Stimulated activated CD4-positive, alpha-beta T cell treated with anti-CD3 and anti-CD28 coated beads, Interleukin-4, amount 100 ng/mL, for 4 hours (primary cell): Measurements from ENCODE around the gene CDC42BPB.

ENCODE experiments used
- DNase-seq, 2 experiments: peaks; one replicate each; pipeline ENCODE4 v3.0.0-alpha.2; 2020

The CDC42BPB gene

GRCh38 chr14:102923201-102923924, 134.0 kb downstream of the CDC42BPB start:
- no peak for DNase-seq

DNA sequence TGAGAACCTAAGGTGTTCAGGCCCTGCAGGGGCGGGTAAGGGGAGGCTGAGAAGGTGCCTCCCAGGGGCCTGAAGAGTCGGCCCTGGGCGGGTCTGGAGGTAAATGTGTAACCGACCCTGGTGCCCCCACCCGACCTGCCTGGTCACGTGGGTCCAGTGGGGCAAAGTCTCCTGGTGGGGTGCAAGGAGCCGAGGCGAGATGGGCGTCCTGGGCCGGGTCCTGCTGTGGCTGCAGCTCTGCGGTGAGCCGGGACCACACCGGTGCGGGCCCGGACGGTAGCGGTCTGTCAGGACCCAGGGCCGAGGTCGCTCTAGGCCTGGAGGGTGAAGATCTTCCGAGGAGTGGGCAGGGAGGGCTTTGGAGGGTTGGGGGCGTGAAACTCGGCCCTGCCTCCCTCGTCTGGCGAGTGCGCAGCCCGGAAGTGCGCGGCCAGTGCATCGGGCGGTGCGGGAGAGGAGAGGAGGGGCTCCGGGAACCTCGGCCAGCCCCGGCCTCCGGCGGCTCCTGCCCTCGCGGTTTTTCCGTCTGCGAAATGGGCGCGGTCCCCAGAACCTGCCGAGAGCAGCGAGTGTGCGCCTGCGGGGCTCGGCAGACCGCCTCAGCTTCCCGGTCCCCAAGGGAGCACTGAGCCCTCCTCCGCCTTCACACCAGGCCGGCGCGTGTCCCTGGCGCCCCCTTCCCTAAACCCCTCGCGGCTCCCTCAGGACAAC, 134.7 kb downstream of the CDC42BPB start, which contains the start of gene AMN:
AMN (plus strand) TSS at position 174 of the 711 bp plus-strand sequence; CDS start at position 200, 26 bp downstream.
- DNase-seq, result no peak

- DNase-seq, result no peak
These were observed 136.4 kb downstream of the CDC42BPB start for GRCh38 chr14:102920998-102921304.

- DNase-seq, result no peak
These were observed 136.9 kb downstream of the CDC42BPB start for GRCh38 chr14:102920273-102920997.

DNA sequence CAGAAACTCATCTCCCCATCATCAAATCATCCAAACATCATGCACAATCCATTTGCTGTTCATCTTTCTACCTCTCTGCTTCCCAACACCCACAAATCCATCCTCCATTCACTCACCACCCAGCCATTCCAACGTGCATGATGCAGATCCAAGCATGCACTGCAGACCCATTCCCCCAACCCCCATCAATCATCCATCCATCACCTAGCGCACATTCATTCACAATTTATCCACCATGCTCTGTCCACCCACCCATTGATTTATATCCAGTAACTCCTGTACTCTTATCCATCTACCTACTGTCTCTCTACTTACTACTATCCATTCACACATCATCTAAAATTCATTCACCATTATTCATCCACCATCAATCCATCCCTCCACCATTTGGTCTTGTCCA, 138.9 kb downstream of the CDC42BPB start:
- no peak for DNase-seq

GRCh38 chr14:102917469-102918211, 139.7 kb downstream of the CDC42BPB start:
- peak; percentile 43 to 60 for DNase-seq

DNA sequence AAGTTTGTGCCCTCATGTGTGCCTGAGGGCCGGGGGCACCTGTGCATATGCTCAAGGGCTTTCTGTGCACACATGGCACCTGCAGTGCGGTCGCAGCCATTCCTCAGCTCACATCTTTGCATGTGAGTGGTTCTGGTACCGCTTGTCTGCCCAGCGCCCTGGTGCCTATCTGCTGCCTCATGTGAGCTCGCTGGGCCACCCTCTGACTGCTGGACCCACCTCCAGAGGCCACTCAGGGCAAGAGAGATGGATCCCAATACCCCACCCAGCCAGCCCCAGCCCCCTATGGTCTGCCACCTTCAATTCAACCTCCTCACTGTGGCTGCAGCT, 140.3 kb downstream of the CDC42BPB start:
- no peak for DNase-seq

DNA sequence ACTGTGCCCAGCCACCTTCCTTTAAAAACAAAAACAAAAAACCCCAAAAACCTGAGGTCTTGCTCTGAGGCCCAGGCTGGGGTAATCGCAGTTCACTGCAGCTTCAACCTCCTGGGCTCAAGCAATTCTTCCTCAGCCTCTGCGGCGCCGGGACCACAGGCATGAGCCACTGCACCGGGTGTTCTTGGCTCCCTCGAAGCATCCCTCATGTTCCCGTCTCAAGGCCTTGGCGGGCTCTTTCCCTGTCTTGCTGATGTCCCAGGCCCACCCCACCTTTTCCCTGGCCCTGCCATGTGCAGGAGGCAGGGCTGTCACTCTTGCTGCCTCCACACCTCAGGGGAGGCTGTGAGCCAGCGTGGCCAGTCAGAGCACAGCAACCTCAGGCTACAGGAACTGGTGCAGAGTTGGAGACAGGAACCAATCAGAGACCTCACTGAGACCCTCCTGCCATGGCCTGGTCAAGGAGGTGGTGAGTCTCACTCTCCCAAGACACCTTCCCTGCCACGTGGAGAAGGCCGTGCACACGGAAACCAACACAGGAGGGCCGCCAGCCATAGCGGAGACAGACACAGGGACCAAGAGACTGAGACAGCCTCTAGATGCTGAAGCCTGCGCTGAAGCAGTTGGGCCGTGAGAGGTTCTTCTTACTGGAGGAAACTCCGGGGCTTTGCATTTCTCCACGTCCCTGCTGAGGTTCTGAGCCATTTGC, 140.8 kb downstream of the CDC42BPB start:
- DNase-seq, result no peak

- no peak for DNase-seq
These were observed 141.8 kb downstream of the CDC42BPB start for GRCh38 chr14:102915292-102916110.

DNA sequence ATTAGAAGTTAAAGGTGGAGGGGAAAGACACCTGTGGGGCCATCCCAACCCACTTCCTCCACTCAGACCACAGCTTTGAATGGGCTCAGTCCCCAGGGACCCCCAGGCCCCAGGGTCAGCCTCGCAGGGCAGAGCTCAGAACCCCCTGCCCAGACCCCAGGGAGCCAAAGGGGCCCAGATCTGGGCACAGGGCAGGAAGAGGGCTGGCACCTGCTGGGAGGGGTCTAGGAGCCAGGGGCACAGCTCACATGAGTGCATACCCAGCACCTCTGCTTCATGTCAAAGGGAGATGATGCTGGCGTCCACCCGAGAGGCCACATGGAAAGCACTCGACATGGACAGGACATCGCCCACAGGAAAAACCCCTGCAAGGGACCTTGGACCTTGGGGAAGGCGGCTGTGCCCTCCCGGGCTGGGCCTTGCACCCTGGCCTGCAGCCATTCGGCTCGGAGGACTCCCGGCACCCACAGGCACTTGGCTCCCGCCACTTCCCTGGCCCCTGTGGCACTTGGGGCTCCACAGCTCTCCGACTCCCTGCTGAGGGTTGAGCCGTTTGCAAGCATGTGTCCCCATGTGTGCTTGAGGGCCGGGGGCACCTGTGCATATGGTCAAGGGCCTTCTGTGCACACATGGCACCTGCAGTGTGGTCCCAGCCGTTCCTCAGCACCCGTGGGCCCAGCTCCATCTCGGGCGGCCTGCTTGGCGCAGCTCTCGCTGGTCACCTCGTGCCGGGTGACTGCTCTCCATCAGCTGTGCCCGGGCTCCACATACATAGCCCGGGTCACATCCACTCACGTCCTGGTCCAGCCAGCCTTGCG, 142.7 kb downstream of the CDC42BPB start:
- no peak for DNase-seq

- DNase-seq, result no peak
These were observed 143.8 kb downstream of the CDC42BPB start for GRCh38 chr14:102913341-102914211.

DNA sequence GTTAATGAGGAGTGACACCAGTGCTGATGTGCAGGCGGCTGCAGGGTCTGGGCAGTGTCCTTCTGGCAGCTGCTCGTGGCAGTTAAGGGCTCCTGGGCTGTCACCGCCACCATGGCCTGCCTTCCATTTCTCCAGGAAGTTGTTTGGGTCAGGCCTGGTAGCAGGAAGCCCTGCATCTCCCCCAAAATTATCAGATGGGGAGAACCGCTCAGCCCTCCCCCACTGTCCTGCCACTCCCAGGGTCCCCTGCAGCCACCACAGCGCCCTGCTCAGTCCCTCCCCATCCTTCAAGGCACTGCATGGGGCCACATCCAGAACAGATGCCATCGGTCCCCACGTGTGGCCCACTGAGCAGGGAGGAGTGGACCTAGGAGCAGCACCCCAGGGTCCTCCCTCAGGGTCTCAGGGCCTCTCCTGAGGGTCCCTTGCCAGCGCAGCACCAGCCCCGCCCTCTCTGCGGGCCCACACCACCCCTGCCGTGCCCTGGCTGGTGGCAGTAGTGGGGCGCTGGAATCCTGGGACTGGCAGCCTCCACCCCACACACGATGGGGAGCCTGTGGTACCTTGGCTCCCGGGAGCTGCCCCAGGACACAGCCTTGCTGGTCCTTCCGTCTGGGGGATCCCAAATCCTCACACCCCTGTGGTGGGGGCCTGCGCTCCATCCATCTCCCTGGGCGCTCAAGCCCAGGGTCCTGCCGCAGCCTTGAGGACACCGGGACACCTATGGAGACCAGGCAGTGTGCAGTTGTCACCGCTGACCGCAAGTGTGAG, 145.2 kb downstream of the CDC42BPB start:
- no peak for DNase-seq

DNA sequence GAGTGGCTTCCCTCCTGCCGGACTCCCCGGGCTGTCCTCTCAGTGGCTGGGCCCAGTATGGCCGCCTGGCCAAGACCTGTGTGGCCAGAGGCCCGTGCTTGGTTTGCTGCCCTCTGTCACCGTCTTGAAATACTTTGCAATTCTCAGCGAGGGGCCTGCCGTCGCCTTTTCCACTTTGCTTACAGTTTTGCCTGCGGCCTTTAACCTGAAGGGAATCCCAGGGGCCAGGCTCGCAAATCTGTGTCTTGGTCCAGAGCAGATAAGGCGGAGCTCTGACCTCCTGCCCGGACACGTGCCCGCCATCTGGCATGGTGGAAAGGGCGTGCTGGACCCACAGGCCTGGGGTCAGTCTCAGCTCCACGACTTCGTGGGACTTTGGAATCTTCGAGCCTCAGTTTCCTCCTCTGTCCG, 145.8 kb downstream of the CDC42BPB start:
- DNase-seq, result no peak

- DNase-seq, result no peak
These were observed 146.9 kb downstream of the CDC42BPB start for GRCh38 chr14:102910442-102910841.

DNA sequence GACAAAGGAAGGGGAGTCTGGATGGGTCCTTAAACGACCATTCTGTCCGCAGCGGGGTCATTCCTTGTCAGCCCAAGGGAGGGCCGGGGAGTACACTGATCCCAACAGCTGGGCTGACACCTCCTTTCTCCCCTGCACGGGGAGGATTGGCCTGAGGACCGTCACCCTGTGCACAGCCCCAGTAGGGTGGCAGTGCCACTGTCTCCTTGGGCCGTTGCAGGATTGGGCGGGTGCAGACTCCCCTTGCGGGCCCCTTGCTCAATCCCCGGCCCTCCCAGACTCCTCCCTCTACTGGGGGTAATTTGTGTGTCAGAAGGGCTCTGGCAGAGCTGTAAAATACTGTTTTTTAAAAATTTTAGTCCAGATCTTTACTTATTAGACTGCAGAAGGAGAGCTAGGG, 147.4 kb downstream of the CDC42BPB start:
- DNase-seq, result no peak

- no peak for DNase-seq
These were observed 147.9 kb downstream of the CDC42BPB start for GRCh38 chr14:102909462-102909861.

- DNase-seq, result no peak
These were observed 148.4 kb downstream of the CDC42BPB start for GRCh38 chr14:102908766-102909455.
